ENCODE data around the gene SLC6A12.

SLC6A12 gene

GRCh38 chr12:214003-214741 is at the start of gene SLC6A12:
Gene SLC6A12, minus strand, starts transcription at chr12:214157. Its CDS starts 4,171 bp downstream, at chr12:209986.
- no peak for DNase-seq (ENCODE audit: low read depth in 4 of 4, low spot score in 1 of 4)

GRCh38 chr12:263574-263973 is 49.6 kb upstream of the SLC6A12 start:
- no peak for DNase-seq (ENCODE audit: low read depth in 4 of 4, low spot score in 1 of 4)

GRCh38 chr12:262817-263216 is 48.9 kb upstream of the SLC6A12 start, which contains the start of gene SLC6A13:
Gene SLC6A13, minus strand, starts transcription at chr12:262836. Its CDS starts 2,784 bp downstream, at chr12:260052.
- DNase-seq (ENCODE audit: low read depth in 4 of 4, low spot score in 1 of 4), result no peak

GRCh38 chr12:262113-262512 is 48.2 kb upstream of the SLC6A12 start:
- DNase-seq (ENCODE audit: low read depth in 4 of 4, low spot score in 1 of 4), result no peak

- DNase-seq (ENCODE audit: low read depth in 4 of 4, low spot score in 1 of 4), result no peak
Measured at GRCh38 chr12:257521-258321, 43.8 kb upstream of the SLC6A12 start.

- no peak for DNase-seq (ENCODE audit: low read depth in 4 of 4, low spot score in 1 of 4)
Measured at GRCh38 chr12:256958-257357, 43.0 kb upstream of the SLC6A12 start.

- no peak for DNase-seq (ENCODE audit: low read depth in 4 of 4, low spot score in 1 of 4)
Measured at GRCh38 chr12:256225-256624, 42.3 kb upstream of the SLC6A12 start.

GRCh38 chr12:254912-255311 is 41.0 kb upstream of the SLC6A12 start:
- no peak for DNase-seq (ENCODE audit: low read depth in 4 of 4, low spot score in 1 of 4)

- DNase-seq (ENCODE audit: low read depth in 4 of 4, low spot score in 1 of 4), result no peak
Measured at GRCh38 chr12:254039-254438, 40.1 kb upstream of the SLC6A12 start.

GRCh38 chr12:253116-253831 is 39.3 kb upstream of the SLC6A12 start:
- no peak for DNase-seq (ENCODE audit: low read depth in 4 of 4, low spot score in 1 of 4)

GRCh38 chr12:252636-253035 is 38.7 kb upstream of the SLC6A12 start:
- DNase-seq (ENCODE audit: low read depth in 4 of 4, low spot score in 1 of 4), result no peak

GRCh38 chr12:247271-247670 is 33.3 kb upstream of the SLC6A12 start:
- DNase-seq (ENCODE audit: low read depth in 4 of 4, low spot score in 1 of 4), result no peak

- DNase-seq (ENCODE audit: low read depth in 4 of 4, low spot score in 1 of 4), result no peak
Measured at GRCh38 chr12:243381-243780, 29.4 kb upstream of the SLC6A12 start.

- DNase-seq (ENCODE audit: low read depth in 4 of 4, low spot score in 1 of 4), result no peak
Measured at GRCh38 chr12:242496-242895, 28.5 kb upstream of the SLC6A12 start.

- DNase-seq (ENCODE audit: low read depth in 4 of 4, low spot score in 1 of 4), result no peak
Measured at GRCh38 chr12:241266-241665, 27.3 kb upstream of the SLC6A12 start.

GRCh38 chr12:240566-240965 is 26.6 kb upstream of the SLC6A12 start:
- DNase-seq (ENCODE audit: low read depth in 4 of 4, low spot score in 1 of 4), result no peak

GRCh38 chr12:238736-239398 is 24.9 kb upstream of the SLC6A12 start:
- no peak for DNase-seq (ENCODE audit: low read depth in 4 of 4, low spot score in 1 of 4)

- no peak for DNase-seq (ENCODE audit: low read depth in 4 of 4, low spot score in 1 of 4)
Measured at GRCh38 chr12:238116-238515, 24.2 kb upstream of the SLC6A12 start.

- DNase-seq (ENCODE audit: low read depth in 4 of 4, low spot score in 1 of 4), result no peak
Measured at GRCh38 chr12:237026-237815, 23.3 kb upstream of the SLC6A12 start.

- no peak for DNase-seq (ENCODE audit: low read depth in 4 of 4, low spot score in 1 of 4)
Measured at GRCh38 chr12:236445-236844, 22.5 kb upstream of the SLC6A12 start.
